GM21576 (cell line): ENCODE data around the gene ZNF358.

Source experiments
- ATAC-seq: cut with Tn5 transposase; IDR thresholded peaks from one replicate; pipeline ENCODE4 v1.9.1; 2021; ENCODE audit warnings: mild to moderate bottlenecking, moderate library complexity; ENCODE audit not compliant: unreplicated experiment

Gene ZNF358

DNA sequence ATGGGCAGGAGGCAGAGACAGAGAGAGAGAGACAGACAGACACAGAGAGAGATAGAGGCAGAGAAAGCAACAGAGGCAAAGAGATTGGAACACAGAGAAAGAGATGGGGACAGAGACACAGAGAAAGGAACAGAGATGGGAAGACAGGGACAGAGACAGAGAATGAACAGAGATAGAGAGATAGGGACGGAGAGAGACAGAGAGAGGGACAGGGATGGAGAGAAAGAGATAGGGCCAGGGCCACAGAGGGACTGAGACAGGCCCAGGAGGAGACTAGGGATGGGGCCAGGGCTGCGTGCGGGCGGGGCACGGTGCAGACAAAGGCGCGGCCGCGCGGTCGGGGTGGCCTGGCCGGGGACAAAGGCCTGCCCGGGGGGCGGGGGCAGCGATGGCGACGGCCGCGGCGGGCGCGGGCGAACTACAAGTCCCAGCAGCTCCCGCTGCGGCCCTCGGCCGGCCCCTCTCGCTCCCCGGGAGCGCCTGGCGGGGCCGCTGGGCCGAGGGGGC, at the start of gene ZNF358:
Gene ZNF358 (plus strand): TSS at position 459 of the 507 bp plus-strand sequence. CDS start 3,140 bp downstream, outside the sequence.
- ATAC-seq = no peak

DNA sequence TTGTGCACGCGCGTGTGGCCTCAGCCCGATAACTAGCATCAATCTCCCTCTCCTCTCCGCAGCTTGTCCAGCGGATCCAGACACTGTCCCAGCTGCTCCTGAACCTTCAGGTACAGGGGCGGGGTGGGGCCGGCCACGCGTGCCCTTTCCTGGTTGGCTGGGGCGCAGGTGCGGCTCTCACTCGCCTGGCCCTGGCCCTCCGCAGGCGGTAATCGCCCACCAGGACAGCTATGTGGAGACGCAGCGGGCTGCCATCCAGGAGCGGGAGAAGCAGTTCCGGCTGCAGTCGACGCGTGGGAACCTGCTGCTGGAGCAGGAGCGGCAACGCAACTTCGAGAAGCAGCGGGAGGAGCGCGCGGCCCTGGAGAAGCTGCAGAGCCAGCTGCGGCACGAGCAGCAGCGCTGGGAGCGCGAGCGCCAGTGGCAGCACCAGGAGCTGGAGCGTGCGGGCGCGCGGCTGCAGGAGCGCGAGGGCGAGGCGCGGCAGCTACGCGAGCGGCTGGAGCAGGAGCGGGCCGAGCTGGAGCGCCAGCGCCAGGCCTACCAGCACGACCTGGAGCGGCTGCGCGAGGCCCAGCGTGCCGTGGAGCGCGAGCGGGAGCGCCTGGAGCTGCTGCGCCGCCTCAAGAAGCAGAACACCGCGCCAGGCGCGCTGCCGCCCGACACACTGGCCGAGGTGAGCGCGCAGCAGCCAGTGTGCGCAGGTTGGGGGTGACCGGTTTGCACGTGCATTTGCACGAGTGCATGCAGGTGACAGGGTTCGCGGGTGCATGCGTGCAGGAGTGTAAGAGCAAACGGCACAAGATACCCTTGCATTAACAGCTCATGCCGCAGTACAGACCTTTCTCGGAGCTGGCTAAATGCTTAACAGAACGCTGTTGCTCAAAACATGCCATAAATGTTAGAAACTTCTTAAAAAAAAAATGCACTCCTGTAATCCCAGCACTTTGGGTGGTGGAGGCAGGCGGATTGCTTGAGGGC, 48.6 kb upstream of the ZNF358 start:
- no peak for ATAC-seq

DNA sequence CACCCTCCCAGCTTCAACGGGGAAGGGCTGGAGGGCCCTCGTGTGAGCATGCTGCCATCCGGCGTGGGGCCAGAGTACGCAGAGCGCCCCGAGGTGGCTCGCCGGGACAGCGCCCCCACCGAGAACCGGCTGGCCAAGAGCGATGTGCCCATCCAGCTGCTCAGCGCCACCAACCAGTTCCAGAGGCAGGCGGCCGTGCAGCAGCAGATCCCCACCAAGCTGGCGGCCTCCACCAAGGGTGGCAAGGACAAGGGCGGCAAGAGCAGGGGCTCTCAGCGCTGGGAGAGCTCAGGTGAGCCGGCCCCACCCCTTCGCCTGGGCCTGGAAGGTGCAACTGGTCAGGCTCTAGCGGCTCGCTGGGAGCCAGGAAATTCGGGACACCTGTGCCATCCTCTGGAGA, 47.1 kb upstream of the ZNF358 start:
- ATAC-seq = no peak

DNA sequence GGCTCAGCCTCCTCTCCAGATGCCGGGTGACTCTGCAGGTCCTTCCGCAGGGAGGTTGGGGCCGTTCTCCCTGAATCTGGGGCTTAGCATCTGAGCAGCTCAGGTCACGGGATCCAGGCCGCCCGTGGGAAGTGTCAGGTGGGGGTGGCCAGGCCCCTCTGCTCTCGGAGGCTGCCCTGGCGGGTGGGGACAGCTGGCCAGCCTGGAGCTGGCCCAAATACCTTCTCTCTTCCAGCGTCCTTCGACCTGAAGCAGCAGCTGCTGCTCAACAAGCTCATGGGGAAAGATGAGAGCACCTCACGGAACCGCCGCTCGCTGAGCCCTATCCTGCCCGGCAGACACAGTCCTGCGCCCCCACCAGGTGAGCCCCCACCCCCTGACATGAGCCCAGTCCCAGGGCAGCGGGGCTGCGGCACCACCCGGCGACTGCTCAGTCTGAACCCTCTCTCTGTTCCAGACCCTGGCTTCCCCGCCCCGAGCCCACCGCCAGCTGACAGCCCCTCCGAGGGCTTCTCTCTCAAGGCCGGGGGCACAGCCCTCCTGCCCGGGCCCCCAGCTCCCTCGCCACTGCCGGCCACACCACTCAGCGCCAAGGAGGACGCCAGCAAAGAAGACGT, 46.1 kb upstream of the ZNF358 start:
- no peak for ATAC-seq

DNA sequence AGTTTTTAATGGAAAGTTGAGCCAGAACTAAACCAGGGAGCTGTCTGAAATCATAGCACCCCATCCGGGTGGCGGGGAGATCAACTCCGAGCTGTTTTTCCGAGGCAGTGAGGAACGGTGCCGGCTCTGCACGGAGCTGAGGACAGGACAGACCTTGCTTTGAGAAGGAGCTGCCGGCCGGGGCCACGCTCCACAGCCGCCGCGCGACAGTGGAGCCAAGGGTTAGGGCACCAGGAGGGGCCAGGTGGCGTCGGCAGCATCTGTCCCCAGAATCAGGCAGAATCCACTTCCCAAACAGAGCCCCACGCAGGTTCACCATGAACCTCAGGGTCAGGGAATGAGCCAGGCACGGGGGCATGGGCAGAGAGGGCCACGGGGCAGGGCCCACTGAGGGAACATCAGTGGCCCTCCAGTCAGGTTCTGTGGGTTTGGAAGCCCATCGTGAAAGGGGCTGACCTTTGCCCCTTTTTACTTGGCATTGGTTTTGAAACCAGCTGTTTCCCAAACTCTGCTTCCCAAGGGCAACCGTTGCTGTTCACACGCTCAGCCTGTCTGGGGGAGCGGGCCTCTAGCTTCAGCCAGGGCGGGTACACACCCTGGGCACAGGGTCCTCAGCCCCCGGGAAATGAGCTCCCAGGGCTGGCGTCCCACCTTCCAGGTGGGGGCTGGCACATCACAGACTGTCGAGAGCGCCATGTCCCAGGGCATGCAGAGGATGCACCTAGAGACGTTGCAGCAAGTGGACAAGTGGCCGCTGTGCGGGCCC, 45.2 kb upstream of the ZNF358 start:
- ATAC-seq = no peak

DNA sequence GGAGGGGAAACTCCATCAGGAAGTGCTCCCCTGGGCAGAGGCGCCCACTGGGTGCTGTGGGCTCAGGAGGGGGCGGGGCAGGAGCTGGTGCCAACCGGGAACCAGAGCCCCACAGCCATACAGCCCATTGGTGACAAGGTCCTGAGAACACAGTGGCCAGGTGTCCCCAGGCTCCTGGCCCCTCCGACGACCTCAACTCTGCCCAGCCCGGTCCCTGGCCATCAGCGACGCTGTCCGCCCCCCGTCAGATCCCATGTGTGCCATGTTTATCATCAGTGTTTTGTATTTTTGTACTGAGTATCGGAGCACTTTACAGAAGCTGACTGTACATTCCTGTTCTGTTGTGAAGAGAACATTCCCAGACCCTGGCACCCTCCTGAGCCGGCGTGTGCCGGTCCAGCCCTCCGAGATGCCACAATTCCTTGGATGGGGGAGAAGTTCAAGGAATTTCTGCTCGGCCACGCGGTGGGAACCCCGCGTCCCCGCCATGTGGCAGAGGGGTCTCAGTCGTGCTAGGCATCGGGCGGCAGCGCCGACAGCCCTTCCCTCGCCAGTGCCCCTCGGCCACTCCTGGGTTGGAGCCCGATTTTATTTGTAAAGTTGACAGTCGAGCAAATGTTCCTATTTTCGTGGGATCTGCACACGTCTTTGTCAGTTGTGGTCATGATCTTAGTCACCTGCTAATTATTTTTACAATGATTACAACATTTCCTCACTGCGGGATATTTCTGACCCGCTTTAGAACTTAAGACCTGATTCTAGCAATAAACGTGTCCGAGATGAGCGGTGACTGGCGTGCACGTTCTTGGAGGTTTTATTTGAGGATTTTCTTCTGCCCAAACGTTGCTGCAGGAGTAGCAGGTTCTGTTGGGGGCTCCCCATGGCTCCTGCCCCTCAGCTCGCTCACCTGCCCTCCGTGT, 43.9 kb upstream of the ZNF358 start:
- ATAC-seq = no peak

DNA sequence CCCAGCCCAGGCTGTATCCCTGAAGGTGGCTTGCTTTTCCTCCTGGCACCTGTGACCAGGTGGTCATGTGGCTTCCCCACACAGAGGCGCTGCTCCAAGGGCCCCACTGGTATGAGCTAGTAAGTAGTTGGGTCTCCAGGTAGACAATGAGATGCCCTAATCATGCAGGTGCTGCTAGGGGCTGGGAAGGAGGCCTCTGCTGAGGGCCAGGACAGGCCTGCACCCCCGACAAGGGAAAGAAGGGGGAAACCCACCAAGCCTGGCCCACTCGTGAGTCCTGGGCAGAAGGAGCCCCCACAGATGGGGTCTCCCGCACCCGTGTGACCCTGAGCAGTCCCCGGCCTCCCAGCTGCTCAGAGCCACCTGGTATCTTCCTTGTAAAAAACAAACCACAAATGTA, 40.2 kb upstream of the ZNF358 start:
- no peak for ATAC-seq

DNA sequence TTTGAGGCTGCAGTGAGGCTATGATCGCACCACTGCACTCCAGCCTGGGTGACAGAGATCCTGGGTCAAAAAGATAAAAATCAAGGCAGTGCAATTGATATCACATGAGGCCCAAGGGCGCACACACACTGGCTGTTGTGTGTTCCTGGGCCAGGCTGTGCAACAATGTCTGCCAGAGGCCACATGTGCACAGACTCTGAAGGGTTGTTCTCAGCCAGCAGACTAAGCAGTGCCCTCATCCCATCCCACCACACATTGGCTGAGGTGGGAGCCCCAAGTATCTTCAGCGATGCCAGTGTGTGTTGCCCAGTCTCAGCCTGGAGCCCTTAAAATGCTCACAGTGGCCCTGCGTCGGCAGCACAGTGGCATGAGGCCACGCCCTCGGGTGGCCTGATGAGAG, 39.7 kb upstream of the ZNF358 start:
- no peak for ATAC-seq

DNA sequence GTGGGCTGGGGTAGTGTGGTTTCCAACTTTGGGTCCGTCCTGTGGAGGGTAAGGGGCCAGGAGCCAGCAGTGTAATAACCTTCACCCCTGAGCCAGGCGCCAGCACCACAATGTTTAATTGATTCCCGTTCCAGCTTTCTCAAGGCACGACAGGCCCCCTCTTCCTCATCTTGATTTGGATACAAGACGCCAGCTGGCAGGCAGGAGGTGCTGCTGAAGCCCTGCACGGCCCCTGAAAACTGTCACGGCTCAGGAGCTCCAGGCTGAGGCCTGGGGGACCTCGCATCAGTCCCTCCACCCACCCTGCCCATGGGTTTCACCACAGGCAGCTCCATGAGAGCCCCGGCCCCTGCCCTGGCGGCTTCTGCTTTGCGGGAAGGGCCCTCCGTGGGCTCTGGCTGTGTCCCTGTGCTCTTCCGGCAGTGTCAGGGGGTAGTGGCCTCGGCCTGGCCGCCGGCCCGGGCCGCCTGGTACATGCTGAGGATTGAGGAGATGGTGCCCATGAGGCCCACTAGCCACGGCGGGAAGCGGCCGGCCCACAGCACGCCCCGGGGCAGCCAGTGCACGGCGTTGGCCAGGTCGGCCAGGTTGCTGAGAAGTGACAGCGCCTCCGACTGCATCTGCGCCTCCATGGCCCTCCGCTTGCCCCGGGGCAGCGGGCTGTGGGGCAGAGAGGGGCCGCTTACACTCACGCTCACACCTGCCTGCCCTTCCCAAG, 39.0 kb upstream of the ZNF358 start:
- ATAC-seq = no peak

DNA sequence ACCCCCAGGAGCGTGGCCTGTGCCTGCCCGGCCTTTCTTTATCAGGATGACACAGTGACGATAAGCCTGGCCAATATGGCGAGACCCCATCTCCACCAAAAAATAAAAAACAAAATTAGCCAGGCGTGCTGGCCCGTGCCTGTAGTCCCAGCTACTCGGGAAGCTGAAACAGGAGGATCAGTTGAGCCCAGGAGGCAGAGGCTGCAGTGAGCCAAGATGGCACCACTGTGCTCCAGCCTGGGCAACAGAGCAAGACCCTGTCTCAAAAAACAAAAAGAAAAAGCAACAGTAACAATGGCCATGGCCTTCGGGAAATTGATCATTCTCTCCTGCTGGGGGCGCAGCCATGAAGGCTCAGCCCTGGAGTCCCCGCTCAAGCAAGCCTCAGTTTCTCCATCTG, 38.1 kb upstream of the ZNF358 start:
- no peak for ATAC-seq

DNA sequence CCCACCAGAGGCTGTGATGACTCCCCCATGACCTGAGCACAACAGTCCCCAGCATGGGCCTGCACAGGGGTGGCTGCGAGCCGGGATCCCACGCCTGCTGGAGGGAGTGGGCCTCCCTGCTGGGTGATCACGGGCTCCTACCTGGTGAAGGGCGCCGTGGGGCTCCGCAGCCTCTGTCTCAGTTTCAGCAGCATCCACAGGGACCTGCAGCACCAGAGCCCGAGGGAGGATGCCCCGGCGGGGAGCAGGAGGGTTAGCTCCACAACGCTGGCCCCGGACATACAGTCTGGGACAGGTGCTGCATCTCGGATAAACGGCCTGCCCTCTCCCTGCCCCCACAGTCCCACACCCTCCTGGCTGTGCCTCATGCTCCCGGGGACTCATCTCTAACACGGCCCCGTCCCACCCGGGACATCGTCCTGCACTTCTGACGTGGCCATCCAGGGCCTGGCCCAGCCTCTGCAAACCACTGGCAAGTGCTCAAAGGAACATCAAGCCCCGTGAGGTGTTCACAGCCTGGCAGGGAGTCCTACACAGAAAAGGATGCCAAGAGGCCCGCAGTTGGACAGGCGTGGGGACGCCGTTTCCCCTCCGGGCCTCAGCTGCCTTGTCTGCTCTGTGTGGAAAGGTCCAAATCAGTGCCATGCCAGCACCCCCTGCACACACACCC, 37.6 kb upstream of the ZNF358 start:
- no peak for ATAC-seq

DNA sequence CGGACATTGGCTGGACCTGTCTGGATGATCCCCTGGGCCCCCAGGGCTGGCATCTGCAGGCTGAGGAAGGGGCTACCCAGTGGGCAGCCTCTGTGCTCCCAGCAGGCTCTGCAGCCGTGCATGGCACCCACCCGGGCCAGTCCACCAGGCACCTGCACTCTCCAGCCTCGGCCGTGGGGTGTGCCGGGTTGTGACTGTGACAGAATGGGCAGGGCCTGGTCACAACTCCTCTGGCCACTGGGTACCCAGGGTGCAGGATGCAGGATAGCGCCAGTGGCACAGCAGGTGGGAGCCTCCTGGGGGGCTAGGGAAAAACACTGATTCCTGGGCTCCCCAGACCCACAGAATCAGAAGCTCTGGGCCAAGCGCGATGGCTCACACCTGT, 37.1 kb upstream of the ZNF358 start:
- ATAC-seq = no peak

DNA sequence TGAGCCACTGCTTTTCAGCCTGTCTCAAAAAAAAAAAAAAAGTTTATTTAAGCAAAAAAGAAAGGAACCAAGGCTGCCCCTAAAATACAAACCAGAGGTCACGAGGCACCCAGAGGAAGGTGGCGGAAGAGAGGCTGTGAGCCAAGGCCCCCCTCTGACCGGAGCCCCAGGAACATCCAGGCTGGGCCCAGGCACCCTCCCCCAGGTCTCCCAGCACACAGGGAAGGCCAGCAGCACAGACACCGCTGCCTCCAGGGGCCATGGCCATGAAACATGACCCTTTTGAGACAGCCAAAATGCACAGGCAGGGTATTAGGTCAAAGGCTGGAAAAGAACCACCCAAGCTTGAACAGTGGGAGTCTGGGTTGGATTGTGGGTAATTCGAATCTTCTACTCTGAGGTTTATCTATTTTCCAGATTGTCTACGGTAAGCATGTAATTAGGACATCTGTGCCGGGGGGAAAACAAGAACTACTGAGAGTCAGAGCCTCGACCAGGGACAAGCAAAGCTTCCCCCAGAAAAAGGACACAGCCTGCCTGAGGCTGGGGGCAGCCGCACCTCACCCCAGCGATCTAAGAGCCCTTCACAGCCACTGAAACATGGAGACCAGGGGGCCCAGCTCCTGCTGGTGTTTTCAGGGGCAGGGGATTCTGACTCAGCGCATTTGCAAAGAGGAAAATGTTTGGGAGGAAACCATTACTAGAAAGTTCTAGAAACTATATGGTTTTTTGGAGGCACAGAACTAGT, 35.5 kb upstream of the ZNF358 start:
- ATAC-seq = no peak

DNA sequence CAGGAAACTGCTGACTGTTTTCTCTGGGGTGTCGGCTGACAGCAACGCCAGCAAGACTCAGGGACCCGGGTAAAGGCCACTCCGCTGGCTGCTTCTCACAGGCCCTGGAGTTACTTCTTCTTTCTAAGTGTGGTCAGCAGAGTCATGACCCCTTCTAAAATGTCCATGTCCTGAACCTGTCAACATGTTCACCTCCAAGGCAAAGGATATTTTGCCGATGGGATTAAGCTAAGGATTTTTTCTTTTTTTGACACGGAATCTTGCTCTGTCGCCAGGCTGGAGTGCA, 35.0 kb upstream of the ZNF358 start:
- no peak for ATAC-seq

DNA sequence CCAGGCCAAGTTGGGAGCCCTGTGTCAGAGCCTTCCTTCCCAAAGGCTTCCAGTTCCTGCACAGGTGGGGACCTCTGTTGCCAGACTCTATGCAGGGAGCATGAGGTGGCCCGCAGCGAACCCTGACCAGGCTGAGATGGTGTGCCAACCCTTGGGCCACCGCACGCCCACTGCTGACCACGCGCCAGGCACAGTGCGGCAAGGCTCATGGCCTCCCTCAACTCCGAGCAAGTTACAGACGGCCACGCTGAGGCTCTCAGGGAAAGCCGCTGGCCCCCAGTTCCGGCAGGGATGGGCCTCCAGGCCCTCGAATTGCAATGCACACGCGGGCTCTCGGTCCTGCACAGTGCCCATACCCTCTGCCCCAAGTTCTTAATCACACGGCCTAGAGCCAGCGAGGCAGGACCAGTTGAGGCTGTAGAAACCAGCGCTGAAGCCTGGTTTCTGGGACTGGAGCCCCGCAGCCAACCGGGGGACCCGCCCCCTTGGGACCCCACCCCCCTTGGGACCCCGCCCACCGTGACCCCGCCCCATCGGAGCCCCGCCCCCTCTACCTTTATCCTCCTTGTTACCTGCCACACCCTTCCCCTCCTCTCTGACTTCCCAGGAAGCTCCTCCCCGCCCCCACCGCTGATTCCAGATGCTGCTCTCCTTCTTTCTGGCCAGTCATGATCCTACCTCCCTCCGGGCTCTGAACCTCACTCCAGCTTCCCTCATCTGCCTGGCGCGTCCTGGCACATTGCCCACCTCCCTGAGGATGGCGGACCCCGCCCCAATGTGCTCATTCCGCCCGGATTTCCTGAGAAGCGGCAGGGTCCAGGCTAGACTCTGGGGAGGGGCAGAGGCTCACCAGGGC, 33.1 kb upstream of the ZNF358 start:
- ATAC-seq = no peak

DNA sequence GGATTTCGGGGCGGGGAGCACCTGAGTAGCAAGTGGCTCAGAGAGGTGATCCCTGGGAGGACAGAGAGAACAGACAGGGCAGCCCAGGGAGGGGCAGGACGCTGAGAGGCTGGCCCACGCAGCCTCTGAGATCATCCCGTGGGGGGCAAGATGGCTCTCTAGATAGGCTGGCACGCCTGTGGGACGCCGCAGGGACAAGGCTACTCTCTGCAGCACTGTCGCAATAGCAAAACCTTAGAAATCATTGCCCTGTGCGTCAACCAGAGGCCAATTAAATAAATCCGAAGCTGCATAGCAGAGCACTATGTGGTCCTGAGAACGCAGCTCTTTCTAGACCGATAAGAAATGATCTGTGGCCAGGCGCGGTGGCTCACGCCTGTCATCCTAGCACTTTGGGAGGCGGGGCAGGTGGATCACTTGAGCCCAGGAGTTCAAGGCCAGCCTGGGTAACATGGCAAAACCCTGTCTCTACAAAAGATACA, 32.1 kb upstream of the ZNF358 start:
- ATAC-seq = no peak

DNA sequence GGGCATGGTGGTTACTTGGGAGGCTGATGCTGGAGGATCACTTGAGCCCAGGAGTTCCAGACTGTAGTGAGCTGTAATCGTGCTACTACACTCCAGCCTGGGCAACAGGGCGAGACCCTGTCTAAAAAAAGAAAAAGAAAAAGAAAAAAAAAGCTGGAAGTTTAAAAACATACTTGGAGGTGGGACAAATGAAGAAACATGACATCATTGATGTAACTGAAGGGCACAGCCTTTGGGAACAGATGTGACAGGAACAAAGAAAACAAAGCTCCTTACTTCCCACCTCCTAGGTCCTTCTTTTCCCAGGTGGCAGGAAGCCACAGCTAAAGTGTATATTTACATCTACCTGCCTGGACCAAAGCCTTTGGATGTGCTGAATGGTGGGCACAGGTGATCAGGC, 29.0 kb upstream of the ZNF358 start:
- no peak for ATAC-seq
